22Rv1 (cell line): ENCODE data around the gene DNM2.

Experiments
- H3K27ac ChIP-seq: fragments of 450-650 bp; 2 replicates; pipeline ENCODE4 v1.5.1; 2017
- ZFX ChIP-seq: fragments of 450-650 bp; IDR thresholded peaks from 2 replicates; pipeline ENCODE4 v1.6.1; 2017; ENCODE audit warnings: antibody characterized with exemption, borderline replicate concordance
- TF ChIP-seq, protein P1 (sequence below): fragments of 450-650 bp; IDR thresholded peaks from 2 replicates; pipeline ENCODE4 v1.5.1; 2017; ENCODE audit warnings: mild to moderate bottlenecking

Gene DNM2

DNA sequence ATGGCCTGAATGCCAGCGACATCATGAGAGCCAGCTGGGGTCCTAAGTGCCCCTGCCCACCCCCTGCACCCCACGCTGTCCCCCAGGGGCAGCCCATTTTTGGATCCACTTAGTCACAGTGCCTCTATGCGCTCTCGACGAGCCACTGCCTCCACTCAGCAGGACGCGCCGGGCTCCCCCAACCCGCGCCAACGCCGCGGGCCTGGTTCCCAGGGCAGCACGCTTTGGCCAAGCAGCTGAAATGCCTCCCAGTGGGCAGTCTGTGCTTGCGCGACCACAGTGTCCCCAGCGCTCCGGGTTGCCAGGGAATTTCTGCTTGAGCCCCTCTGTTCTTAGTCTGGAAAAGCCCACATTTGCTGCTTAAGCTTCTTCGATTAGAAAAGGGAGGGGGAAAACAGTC lies 78.8 kb downstream of the DNM2 start:
- no peak for TF ChIP-seq ZFX
- TF ChIP-seq, protein P1, sequence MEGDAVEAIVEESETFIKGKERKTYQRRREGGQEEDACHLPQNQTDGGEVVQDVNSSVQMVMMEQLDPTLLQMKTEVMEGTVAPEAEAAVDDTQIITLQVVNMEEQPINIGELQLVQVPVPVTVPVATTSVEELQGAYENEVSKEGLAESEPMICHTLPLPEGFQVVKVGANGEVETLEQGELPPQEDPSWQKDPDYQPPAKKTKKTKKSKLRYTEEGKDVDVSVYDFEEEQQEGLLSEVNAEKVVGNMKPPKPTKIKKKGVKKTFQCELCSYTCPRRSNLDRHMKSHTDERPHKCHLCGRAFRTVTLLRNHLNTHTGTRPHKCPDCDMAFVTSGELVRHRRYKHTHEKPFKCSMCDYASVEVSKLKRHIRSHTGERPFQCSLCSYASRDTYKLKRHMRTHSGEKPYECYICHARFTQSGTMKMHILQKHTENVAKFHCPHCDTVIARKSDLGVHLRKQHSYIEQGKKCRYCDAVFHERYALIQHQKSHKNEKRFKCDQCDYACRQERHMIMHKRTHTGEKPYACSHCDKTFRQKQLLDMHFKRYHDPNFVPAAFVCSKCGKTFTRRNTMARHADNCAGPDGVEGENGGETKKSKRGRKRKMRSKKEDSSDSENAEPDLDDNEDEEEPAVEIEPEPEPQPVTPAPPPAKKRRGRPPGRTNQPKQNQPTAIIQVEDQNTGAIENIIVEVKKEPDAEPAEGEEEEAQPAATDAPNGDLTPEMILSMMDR: no peak
- no peak overlapping the region for H3K27ac ChIP-seq

GRCh38 chr19:10797078-10797477 lies 79.2 kb downstream of the DNM2 start:
- no peak overlapping the region for H3K27ac ChIP-seq
- TF ChIP-seq, protein P1: no peak
- no peak for TF ChIP-seq ZFX

- TF ChIP-seq, protein P1: no peak
- no peak for TF ChIP-seq ZFX
- no peak overlapping the region for H3K27ac ChIP-seq
Observed at GRCh38 chr19:10797541-10798256, 79.8 kb downstream of the DNM2 start.

GRCh38 chr19:10800488-10800887 lies 82.6 kb downstream of the DNM2 start:
- H3K27ac ChIP-seq: no peak overlapping the region
- TF ChIP-seq ZFX: no peak

- no peak overlapping the region for H3K27ac ChIP-seq
- TF ChIP-seq, protein P1: no peak
- no peak for TF ChIP-seq ZFX
Observed at GRCh38 chr19:10802479-10802878, 84.6 kb downstream of the DNM2 start.

- TF ChIP-seq, protein P1: no peak
- no peak for TF ChIP-seq ZFX
- no peak overlapping the region for H3K27ac ChIP-seq
Observed at GRCh38 chr19:10803252-10803651, 85.4 kb downstream of the DNM2 start.

DNA sequence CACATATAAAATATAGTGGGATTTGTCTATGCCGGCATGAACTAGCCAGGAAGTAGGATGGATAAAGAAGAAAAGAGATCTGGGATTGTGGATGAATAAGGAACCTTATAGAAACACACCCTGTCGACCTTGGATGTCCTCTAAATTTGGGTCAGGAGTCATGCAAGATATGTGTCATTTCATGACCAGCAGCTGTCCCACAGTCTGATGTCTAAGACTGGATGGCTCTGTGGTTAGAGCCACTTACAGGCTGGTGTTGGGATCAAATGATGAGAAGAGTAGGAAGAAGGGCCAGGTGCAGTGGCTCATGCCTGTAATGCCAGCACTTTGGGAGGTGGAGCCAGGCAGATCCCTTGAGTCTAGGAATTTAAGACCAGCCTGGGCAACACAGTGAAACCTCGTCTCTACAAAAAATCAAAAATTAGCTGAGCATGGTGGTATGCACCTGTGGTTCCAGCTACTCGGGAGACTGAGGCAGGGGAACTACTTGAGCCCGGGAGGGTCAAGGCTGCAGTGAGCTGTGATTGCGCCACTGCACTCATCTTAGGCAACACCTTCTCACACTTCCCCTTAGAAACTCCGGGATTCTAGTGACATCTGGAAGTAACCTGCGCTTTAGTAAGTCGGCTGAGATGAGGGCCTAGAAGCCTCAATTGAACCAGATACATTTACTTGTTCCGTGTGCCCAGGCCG lies 87.3 kb downstream of the DNM2 start:
- no peak for TF ChIP-seq ZFX
- TF ChIP-seq, protein P1: no peak
- H3K27ac ChIP-seq: no peak overlapping the region
